ENCODE measurements around the gene NKAIN1. TPM values are rescaled to one million over a fixed set of nuclear protein-coding genes. Genes with fewer than 3 reads are reported as not detected.
A peak's percentile ranks its signal among the peaks of the same experiment; 100 is the strongest.

NKAIN1 gene
- total and polyA plus RNA-seq, 12 donors: 2.9 to 195 (median 10.5) TPM

DNA sequence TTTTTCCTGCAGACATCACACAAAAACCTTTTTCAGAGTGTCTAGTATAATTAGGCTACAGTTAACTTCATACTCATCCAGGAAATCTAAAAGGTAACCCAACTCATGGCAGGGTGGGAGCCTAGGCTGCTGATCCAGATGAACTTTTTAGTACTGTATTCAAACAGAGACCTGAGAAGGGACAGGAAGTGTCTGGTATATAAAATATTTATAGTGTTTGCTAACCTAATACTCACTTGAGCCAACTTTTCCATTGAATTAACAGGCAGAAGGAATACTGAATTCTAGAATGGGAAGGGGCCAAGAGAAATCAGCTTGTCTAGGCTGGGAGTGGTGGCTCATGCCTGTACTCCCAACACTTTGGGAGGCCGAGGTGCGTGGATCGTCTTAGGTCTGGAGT lies 22.2 kb upstream of the NKAIN1 start:
- Histone ChIP-seq H3K4me3 (no peak overlapping the region), H3K4me1 (replicated peaks in 1 of 2) (peaks cover 18 to 43% of the 10 kb centered on the region in 2 donors), H3K27ac (peak overlapping the region in 3 of 5 donors; percentile 30 to 56 (median 35)), H3K36me3 (replicated peaks in 1 of 2) (peaks cover 0 to 39% of the 10 kb centered on the region in 2 donors), H3K27me3 (no peaks in the 10 kb centered on the region), H3K9me3 (replicated peaks in 1 of 3) (no peaks in the 10 kb centered on the region)
- intact Hi-C loops (cut with DNase I): no loop called here
- WGBS, 4 donors: 86 to 97% (median 93%) methylated on average over 3 of the region's 3 CpGs
- no peak for TF ChIP-seq POLR2A (IDR thresholded peaks at IDR 0.05)
- TF ChIP-seq, protein P1, sequence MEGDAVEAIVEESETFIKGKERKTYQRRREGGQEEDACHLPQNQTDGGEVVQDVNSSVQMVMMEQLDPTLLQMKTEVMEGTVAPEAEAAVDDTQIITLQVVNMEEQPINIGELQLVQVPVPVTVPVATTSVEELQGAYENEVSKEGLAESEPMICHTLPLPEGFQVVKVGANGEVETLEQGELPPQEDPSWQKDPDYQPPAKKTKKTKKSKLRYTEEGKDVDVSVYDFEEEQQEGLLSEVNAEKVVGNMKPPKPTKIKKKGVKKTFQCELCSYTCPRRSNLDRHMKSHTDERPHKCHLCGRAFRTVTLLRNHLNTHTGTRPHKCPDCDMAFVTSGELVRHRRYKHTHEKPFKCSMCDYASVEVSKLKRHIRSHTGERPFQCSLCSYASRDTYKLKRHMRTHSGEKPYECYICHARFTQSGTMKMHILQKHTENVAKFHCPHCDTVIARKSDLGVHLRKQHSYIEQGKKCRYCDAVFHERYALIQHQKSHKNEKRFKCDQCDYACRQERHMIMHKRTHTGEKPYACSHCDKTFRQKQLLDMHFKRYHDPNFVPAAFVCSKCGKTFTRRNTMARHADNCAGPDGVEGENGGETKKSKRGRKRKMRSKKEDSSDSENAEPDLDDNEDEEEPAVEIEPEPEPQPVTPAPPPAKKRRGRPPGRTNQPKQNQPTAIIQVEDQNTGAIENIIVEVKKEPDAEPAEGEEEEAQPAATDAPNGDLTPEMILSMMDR (IDR thresholded peaks at IDR 0.05): no peak
- no peak for DNase-seq

DNA sequence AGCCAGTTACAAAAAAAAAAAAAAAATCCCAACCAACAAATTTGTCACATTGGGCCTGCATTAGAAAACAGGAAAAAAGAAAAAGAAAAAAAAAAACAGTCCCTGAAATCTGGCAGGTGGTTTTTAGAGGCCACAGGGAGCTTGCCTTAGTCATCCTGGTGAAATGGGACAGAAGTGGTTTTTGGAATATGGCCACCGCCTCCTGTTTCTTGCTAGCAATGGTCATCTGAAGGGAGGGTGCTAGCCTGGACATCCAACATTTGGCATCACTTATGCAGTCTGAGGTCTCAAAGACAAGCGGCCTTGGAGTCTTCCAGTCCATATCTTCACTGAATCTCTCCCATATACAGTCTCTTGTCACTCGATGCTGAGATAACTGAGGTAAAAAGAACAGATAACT lies 20.1 kb upstream of the NKAIN1 start:
- peaks cover 14 to 38% of the 10 kb centered on the region in 2 donors for H3K4me1 ChIP-seq (replicated peaks in 1 of 2)
- H3K27me3 ChIP-seq: no peaks in the 10 kb centered on the region
- peaks cover 0 to 34% of the 10 kb centered on the region in 2 donors for H3K36me3 ChIP-seq (replicated peaks in 1 of 2)
- no peaks in the 10 kb centered on the region for H3K9me3 ChIP-seq (replicated peaks in 1 of 3)
- H3K4me3 ChIP-seq: no peak overlapping the region
- peak; percentile 45 to 78 (median 70) for DNase-seq
- intact Hi-C loops (cut with DNase I): no loop called here
- TF ChIP-seq, protein P1 (IDR thresholded peaks at IDR 0.05): no peak
- no peak for TF ChIP-seq POLR2A (IDR thresholded peaks at IDR 0.05)
- H3K27ac ChIP-seq: peak overlapping the region in 3 of 5 donors; percentile 4 to 47 (median 41)
- 54 to 65% (median 62%) methylated on average over 3 of the region's 3 CpGs for WGBS, 4 donors

DNA sequence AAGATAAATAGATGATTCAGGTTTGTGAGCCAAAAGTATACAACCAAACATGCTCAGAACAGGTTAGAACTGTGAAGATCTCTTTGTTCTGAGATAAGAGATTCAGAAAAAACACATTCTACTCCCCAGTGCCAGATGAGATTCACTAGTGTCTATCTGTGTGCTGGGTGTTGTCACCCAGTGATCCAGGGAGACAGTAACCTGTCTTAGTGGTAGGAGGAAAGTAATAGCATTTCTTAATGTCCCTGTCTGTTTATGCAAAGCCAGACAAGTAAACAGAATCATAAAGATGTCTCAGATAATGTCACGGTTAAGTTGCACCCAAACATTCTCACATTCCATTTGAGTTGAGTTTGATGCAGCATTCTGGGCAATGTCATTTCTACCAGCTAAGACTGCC lies 18.9 kb upstream of the NKAIN1 start:
- Histone ChIP-seq H3K36me3 (replicated peaks in 1 of 2) (peaks cover 0 to 34% of the 10 kb centered on the region in 2 donors), H3K27ac (no peak overlapping the region), H3K4me3 (no peak overlapping the region), H3K9me3 (replicated peaks in 1 of 3) (no peaks in the 10 kb centered on the region), H3K27me3 (no peaks in the 10 kb centered on the region), H3K4me1 (replicated peaks in 1 of 2) (peaks cover 11 to 30% of the 10 kb centered on the region in 2 donors)
- no peak for DNase-seq
- TF ChIP-seq POLR2A (IDR thresholded peaks at IDR 0.05): no peak
- TF ChIP-seq, protein P1 (IDR thresholded peaks at IDR 0.05): no peak
- 88 to 97% (median 95%) methylated on average over 1 of the region's 1 CpG for WGBS, 4 donors
- intact Hi-C loops (cut with DNase I): no loop called here

- Histone ChIP-seq H3K36me3 (replicated peaks in 1 of 2) (peaks cover 0 to 33% of the 10 kb centered on the region in 2 donors), H3K4me3 (no peak overlapping the region), H3K4me1 (replicated peaks in 1 of 2) (peaks cover 5 to 16% of the 10 kb centered on the region in 2 donors), H3K27me3 (no peaks in the 10 kb centered on the region), H3K9me3 (replicated peaks in 1 of 3) (no peaks in the 10 kb centered on the region), H3K27ac (no peak overlapping the region)
- 83 to 88% (median 86%) methylated on average over 1 of the region's 1 CpG; no CpG with 5 or more reads in 1 of the 4 donors for WGBS, 4 donors
- no peak for DNase-seq
- TF ChIP-seq, protein P1 (IDR thresholded peaks at IDR 0.05): no peak
- TF ChIP-seq POLR2A (IDR thresholded peaks at IDR 0.05): no peak
- intact Hi-C loops (cut with DNase I): no loop called here
These were observed 17.5 kb upstream of the NKAIN1 start for GRCh38 chr1:31257213-31257612.
